Neural crest cell (in vitro differentiated cells): Measurements from ENCODE around the gene POLR2M. TPM values are rescaled to one million over a fixed set of nuclear protein-coding genes. Genes with fewer than 3 reads are reported as not detected.
A peak's percentile ranks its signal among the peaks of the same experiment; 100 is the strongest.

Experiments
- DNase-seq: peaks from one replicate; pipeline ENCODE4 v3.0.0; 2021; ENCODE audit warnings: low read depth, mixed read lengths, low spot score
- H3K27ac Mint-ChIP-seq: one replicate; pipeline ENCODE4 v1.8.0; 2021; ENCODE audit warnings: mild to moderate bottlenecking, mixed read lengths; ENCODE audit not compliant: unreplicated experiment
- H3K27me3 Mint-ChIP-seq: 2 replicates; pipeline ENCODE4 v1.8.0; 2021; ENCODE audit warnings: low read depth, mild to moderate bottlenecking, mixed read lengths
- H3K36me3 Mint-ChIP-seq: 2 replicates; pipeline ENCODE4 v1.8.0; 2021; ENCODE audit warnings: low read depth, mild to moderate bottlenecking, mixed read lengths
- H3K4me1 Mint-ChIP-seq: 2 replicates; pipeline ENCODE4 v1.8.0; 2021; ENCODE audit warnings: mixed read lengths
- H3K4me3 Mint-ChIP-seq: one replicate; pipeline ENCODE4 v1.8.0; 2021; ENCODE audit warnings: mild to moderate bottlenecking, mixed read lengths
- H3K9me3 Mint-ChIP-seq: 2 replicates; pipeline ENCODE4 v1.8.0; 2021; ENCODE audit warnings: mixed read lengths
- long read RNA-seq: library from polyadenylated mRNA; unstranded; transcript quantifications from one replicate; pipeline ENCODE4 v2.0.0, GENCODE V29; 2020
- total RNA-seq: library from RNA; stranded (reverse); gene quantifications from 2 replicates; pipeline ENCODE4 v1.2.1, GENCODE V29; 2021
- TF ChIP-seq, protein P1 (sequence below): fragments of 200-600 bp; sonication (generic); conservative IDR thresholded peaks from 2 replicates; pipeline ENCODE4 v1.5.0; 2021; ENCODE audit warnings: antibody characterized with exemption, mild to moderate bottlenecking

Gene POLR2M
- total RNA-seq = 73.6 and 75.3 TPM in 2 replicates
- long read RNA-seq, full-length matches to known transcripts = 53 of 61 reads
- long read RNA-seq, partial matches to known transcripts = 2 of 61 reads
- long read RNA-seq, other reads (novel, unspliced or antisense) = 6 of 61 reads

DNA sequence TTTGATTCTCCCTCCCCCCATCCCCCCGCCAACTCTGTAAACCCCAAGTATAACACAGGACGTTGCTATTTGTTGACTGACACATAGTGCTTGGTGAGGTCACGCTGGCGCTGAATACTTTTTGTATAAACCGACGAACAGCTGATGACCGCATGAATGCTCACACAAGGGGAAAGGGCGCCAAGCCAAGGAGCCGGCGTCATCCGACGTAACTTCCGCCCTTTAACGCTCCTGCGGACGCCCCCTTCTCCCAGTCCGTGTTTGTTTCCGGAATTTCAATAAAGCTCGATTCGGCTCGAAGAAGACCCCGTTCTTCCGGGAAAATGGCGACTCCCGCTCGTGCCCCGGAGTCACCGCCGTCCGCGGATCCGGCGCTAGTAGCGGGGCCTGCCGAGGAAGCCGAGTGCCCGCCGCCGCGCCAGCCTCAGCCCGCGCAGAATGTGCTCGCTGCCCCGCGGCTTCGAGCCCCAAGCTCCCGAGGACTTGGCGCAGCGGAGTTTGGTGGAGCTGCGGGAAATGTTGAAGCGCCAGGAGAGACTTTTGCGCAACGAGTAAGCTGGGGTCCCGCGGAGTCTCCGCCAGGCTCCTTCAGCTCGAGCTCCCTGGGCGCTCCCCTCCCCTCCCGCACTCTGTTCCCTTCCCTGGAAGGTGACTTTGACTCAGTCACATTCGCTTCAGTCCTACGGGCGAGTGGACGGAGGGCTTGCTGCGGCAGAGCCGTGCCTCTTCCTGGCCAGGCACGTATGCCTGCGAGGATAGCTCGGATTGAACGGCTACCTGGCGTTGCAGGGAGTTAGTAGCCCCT, at the start of gene POLR2M:
Gene POLR2M, plus strand, starts transcription at position 310 of the 805 bp plus-strand sequence. Its CDS starts 129 bp downstream, at position 439.
- Mint-ChIP-seq H3K9me3 (peaks cover 6% of the 10 kb centered on the region), H3K4me1 (peaks cover 22% of the 10 kb centered on the region), H3K4me3 (peak within 1 kb of the TSS; percentile 92), H3K27me3 (peaks cover 37% of the 10 kb centered on the region), H3K36me3 (peaks cover 18% of the 10 kb centered on the region), H3K27ac (peak within 1 kb of the TSS; percentile 95)
- TF ChIP-seq, protein P1, sequence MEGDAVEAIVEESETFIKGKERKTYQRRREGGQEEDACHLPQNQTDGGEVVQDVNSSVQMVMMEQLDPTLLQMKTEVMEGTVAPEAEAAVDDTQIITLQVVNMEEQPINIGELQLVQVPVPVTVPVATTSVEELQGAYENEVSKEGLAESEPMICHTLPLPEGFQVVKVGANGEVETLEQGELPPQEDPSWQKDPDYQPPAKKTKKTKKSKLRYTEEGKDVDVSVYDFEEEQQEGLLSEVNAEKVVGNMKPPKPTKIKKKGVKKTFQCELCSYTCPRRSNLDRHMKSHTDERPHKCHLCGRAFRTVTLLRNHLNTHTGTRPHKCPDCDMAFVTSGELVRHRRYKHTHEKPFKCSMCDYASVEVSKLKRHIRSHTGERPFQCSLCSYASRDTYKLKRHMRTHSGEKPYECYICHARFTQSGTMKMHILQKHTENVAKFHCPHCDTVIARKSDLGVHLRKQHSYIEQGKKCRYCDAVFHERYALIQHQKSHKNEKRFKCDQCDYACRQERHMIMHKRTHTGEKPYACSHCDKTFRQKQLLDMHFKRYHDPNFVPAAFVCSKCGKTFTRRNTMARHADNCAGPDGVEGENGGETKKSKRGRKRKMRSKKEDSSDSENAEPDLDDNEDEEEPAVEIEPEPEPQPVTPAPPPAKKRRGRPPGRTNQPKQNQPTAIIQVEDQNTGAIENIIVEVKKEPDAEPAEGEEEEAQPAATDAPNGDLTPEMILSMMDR = no peak
- DNase-seq = peak; percentile 72

GRCh38 chr15:57657619-57658018, 48.9 kb upstream of the POLR2M start:
- Mint-ChIP-seq H3K36me3 (no peaks in the 10 kb centered on the region), H3K27ac (no peak overlapping the region), H3K4me1 (peaks cover 3% of the 10 kb centered on the region), H3K9me3 (no peaks in the 10 kb centered on the region), H3K27me3 (peaks cover 3% of the 10 kb centered on the region), H3K4me3 (no peak overlapping the region)
- TF ChIP-seq, protein P1 = no peak
- DNase-seq = no peak

DNA sequence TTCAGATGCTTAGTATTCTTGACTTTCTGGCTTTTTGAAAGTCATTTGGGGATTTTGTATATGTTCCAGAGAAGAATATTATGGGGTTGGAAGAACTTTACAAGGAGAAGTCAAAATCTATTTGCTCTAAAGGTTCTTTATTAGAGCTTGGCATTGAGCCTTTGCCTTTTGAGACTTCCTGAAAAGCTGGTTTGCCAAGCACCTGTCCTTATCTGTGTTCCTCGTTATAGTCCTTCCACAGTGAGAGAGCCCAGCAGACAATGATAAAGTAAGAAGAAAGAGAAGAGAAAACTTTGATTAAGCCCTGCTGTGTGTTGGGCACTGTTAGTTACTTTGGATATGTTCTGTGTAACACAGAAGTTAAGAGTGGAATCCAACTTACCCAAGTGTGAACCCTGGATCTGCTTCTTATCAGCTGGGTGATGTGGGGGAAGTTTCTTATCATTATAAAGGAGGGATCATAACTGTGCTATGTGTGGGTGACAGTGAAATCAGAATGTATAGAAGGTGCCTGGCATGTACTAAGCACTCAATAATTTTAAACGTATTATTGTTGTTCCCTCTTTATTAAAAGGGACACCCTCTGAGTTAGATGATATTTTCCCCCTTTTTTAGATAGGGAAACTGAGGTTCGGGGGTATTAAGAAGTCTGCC, 44.3 kb upstream of the POLR2M start:
- peaks cover 3% of the 10 kb centered on the region for H3K27me3 Mint-ChIP-seq
- H3K9me3 Mint-ChIP-seq = no peaks in the 10 kb centered on the region
- DNase-seq = no peak
- H3K4me3 Mint-ChIP-seq = no peak overlapping the region
- H3K36me3 Mint-ChIP-seq = no peaks in the 10 kb centered on the region
- H3K4me1 Mint-ChIP-seq = no peaks in the 10 kb centered on the region
- peak overlapping the region; percentile 63 for H3K27ac Mint-ChIP-seq
- TF ChIP-seq, protein P1 = no peak

- H3K36me3 Mint-ChIP-seq = no peaks in the 10 kb centered on the region
- no peaks in the 10 kb centered on the region for H3K9me3 Mint-ChIP-seq
- no peak overlapping the region for H3K27ac Mint-ChIP-seq
- peaks cover 2% of the 10 kb centered on the region for H3K4me1 Mint-ChIP-seq
- peaks cover 3% of the 10 kb centered on the region for H3K27me3 Mint-ChIP-seq
- no peak overlapping the region for H3K4me3 Mint-ChIP-seq
- TF ChIP-seq, protein P1 = no peak
- DNase-seq = no peak
These were observed 43.7 kb upstream of the POLR2M start for GRCh38 chr15:57662802-57663201.

DNA sequence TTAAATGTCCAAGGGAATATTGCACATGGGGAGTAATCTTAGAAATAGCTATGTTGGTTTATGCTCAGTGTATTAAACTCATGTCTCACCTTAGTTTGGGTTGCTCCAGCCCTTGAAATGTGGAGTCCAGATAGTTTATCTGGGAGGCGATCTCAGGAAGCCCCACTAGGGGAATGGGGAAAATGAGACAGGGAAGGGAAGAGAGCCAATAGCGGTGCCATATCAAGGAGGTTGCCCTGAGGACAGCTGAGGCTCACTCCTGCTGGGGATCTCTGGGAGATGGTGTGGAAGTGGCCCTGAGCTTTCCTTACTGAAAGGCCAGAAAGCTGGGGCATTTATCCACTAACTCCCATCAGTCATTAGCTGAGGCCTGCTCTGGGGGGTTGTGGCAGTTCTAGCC, 43.3 kb upstream of the POLR2M start:
- Mint-ChIP-seq H3K36me3 (no peaks in the 10 kb centered on the region), H3K4me1 (peaks cover 4% of the 10 kb centered on the region), H3K9me3 (no peaks in the 10 kb centered on the region), H3K4me3 (no peak overlapping the region), H3K27ac (no peak overlapping the region), H3K27me3 (peaks cover 3% of the 10 kb centered on the region)
- TF ChIP-seq, protein P1 = no peak
- no peak for DNase-seq
